ENCODE results near the gene FGF2.
A peak's percentile ranks its signal among the peaks of the same experiment; 100 is the strongest.

The FGF2 gene

GRCh38 chr4:122890147-122890795 lies 63.6 kb downstream of the FGF2 start:
- DNase-seq (ENCODE audit: low spot score): no peak

DNA sequence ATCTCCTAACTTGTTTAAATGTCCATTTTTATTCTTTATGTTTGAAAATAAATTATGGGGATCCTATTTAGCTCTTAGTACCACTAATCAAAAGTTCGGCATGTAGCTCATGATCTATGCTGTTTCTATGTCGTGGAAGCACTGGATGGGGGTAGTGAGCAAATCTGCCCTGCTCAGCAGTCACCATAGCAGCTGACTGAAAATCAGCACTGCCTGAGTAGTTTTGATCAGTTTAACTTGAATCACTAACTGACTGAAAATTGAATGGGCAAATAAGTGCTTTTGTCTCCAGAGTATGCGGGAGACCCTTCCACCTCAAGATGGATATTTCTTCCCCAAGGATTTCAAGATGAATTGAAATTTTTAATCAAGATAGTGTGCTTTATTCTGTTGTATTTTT lies 68.2 kb downstream of the FGF2 start:
- DNase-seq (ENCODE audit: low spot score): no peak

DNA sequence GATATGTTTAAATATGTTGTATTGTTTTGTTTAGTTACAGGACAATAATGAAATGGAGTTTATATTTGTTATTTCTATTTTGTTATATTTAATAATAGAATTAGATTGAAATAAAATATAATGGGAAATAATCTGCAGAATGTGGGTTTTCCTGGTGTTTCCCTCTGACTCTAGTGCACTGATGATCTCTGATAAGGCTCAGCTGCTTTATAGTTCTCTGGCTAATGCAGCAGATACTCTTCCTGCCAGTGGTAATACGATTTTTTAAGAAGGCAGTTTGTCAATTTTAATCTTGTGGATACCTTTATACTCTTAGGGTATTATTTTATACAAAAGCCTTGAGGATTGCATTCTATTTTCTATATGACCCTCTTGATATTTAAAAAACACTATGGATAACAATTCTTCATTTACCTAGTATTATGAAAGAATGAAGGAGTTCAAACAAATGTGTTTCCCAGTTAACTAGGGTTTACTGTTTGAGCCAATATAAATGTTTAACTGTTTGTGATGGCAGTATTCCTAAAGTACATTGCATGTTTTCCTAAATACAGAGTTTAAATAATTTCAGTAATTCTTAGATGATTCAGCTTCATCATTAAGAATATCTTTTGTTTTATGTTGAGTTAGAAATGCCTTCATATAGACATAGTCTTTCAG lies 68.8 kb downstream of the FGF2 start:
- no peak for DNase-seq (ENCODE audit: low spot score)

DNA sequence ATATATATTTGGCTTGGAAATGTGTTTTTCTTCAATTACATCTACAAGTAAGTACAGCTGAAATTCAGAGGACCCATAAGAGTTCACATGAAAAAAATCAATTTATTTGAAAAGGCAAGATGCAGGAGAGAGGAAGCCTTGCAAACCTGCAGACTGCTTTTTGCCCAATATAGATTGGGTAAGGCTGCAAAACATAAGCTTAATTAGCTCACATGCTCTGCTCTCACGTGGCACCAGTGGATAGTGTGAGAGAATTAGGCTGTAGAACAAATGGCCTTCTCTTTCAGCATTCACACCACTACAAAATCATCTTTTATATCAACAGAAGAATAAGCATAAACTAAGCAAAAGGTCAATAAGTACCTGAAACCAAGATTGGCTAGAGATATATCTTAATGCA lies 69.6 kb downstream of the FGF2 start:
- DNase-seq (ENCODE audit: low spot score): no peak

GRCh38 chr4:122898370-122899150 lies 71.9 kb downstream of the FGF2 start:
- DNase-seq (ENCODE audit: low spot score): peak; percentile 46

DNA sequence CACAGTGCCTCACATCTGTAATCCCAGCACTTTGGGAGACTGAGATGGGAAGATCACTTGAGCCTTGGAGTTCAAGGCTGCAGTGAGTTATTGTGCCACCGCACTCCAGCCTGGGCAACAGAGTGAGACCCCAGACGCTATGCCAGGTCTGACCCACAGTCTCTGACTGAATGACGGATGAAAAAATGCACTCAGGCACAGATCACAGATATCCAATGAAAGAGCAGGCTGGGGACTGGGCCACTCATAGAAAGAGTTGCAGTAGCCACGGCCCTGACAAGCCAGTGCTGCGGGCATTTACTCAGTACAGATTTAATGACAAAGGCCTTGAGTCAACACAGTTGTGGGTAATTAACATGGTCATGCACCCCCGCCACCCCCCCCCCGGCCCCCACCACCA lies 73.1 kb downstream of the FGF2 start:
- DNase-seq (ENCODE audit: low spot score): no peak

DNA sequence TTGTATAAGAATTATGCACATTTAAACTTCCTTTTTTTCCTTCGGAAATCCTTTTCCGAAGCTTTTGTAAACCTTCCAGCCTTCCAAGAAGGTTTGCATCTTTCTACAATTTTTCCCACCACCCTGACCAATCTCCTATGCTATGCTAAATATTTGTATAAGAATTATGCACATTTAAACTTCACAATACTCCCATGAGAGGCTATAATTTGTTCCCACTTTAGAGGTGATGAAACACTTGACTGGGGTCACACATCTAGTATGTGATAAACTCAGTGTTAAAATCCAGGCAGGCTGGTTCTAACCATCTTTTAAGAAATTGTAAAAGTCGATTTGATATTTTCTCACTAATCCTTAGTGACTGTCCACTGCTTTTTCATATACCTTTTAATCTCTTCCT lies 73.7 kb downstream of the FGF2 start:
- DNase-seq (ENCODE audit: low spot score): no peak

DNA sequence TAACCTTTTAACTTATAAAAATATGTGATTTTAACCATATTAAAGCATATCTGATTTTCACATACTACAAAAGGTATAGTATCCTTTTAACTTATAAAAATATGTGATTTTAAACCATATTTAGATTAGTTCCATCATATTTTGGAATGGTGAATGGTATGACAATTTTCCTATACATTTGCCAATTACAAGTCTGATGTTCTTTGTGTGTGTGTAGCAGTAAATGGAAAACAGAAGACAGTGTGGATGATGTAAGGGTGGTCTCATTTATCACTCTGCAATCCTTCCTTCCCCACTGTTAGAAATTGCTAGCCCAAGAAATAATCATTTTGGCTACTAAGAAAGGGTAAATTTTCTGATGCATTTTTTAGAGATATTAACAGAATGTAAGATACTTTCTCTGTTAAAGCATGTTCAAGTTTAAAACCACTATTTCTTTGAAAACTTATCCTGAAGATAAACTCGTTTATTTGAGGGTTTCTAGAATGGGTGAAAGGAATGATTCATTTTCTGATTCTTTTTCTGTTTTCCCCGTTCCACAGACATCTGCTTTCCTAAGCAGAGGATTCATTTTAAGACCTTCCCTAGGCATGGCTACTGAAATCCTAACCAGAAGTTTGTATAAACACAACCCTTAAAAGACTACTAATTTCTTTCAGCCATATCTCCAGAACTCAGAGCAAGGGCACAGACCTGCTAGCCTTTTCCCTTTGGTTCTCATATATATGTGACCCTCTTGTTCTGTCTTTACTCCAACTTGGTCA lies 74.8 kb downstream of the FGF2 start:
- no peak for DNase-seq (ENCODE audit: low spot score)

- no peak for DNase-seq (ENCODE audit: low spot score)
Observed at GRCh38 chr4:122903766-122904288, 77.2 kb downstream of the FGF2 start.

DNA sequence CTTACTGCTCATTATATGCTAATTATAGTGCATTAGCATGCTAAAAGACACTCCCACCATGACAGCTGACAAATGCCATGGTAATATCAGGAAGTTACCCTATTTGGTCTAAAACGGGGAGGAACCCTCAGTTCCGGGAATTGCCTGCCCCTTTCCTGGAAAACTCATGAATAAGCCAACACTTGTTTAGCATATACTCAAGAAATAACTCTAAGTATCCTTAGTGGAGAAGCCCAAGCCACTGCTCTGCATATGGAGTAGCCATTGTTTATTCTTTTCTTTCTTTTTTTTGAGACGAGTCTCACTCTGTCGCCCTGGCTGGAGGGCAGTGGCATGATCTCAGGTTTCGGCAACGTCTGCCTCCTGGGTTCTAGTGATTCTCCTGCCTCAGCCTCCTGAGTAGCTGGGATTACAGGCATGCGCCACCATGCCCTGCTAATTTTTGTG lies 80.3 kb downstream of the FGF2 start:
- DNase-seq (ENCODE audit: low spot score): no peak

GRCh38 chr4:122908223-122908622 lies 81.6 kb downstream of the FGF2 start:
- DNase-seq (ENCODE audit: low spot score): no peak

- no peak for DNase-seq (ENCODE audit: low spot score)
Observed at GRCh38 chr4:122909683-122910082, 83.1 kb downstream of the FGF2 start.

- DNase-seq (ENCODE audit: low spot score): no peak
Observed at GRCh38 chr4:122911588-122911987, 85.0 kb downstream of the FGF2 start.

DNA sequence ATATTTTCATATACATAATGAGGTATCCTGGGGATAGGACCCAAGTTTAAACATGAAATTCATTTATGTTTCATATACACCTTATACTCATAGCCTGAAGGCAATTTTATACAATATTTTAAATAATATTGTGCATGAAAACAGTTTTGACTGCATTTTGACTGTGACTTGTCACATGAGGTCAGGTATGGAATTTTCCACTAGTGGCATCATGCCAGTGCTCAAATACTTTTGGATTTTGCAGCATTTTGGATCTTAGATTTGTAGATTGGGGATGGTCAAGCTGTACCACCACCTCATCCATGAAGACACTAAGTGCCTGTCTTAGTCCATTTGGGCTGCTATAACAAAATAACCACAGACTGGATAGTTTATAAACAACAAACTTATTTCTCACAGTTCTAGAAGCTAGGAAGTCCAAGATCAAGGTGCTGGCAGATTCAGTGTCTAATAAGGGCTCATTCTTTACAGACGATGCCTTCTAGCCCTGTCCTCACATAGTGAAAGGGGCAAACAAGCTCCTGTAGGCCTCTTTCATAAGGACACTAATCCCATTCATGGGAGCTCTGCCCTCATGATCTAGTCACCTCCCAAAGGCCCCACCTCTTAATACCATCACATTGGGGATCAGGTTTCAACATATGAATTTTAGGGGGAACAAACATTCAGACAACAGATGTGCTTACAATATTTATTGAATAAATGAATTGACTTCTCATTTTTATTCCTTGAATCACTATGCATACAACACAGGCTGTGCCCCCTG lies 86.4 kb downstream of the FGF2 start:
- DNase-seq (ENCODE audit: low spot score): no peak

DNA sequence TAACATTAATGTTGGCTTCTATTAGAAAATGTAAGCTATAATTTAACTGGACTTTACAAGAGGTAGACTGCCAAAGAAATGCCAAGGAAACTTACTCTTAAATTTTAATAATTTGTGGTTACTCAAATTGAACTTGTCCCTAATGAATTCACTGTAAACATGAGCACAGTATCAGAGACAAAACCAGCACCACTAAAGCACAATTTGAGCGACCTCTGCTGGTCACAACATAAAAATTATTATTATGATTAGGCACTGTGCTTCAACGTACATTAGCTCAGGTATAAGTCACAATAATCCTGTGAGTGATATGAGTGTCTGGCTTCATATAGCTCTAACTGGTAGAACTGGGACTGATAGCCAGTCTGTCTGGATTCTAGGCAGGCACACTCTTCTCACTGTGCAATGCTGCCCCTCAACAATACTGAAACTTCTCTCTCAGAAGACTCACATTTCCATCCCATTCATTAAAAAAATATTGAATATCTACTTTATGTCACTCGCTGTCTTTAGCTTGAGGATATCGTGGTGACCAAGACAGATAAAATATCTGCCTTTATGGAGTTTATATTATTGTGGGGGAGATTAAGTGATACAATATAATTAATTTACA lies 87.8 kb downstream of the FGF2 start:
- peak; percentile 31 for DNase-seq (ENCODE audit: low spot score)

DNA sequence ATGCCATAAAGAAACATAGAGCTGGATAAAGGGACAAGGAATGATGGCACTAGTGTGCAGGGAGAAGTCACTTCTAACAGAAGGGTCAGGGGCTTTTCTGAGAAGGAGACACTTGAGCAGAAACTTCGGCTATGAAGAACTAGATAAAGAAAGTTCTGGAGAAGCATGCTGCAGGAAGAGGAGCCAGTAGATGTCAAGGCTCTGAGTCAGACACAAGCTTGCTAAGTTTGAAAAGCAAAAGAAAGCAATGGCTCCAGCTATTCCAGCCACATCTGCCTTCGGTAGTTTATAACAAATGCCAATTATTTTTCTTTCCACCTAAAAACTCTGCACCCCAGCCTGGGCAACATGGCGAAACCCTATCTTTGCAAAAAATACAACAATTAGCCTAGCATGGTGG lies 88.3 kb downstream of the FGF2 start:
- no peak for DNase-seq (ENCODE audit: low spot score)

DNA sequence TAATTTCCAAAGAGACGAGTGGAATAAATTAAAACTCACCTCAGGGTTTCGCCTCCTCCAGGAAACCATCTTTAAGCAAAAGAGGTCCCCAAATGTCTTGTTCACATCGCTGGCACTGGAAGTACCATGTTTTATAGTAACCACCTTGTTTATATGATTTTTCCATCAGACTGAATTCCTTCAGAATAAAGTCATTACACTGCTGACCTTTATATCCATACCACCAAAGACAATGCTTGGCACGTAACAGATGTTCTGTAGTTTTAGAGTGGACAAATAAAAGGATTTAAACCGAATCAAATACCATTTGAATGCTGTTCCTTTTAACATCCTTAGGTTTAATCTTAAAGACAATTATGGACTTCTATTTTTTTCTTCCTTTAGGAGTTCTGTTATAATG lies 91.1 kb downstream of the FGF2 start:
- no peak for DNase-seq (ENCODE audit: low spot score)

DNA sequence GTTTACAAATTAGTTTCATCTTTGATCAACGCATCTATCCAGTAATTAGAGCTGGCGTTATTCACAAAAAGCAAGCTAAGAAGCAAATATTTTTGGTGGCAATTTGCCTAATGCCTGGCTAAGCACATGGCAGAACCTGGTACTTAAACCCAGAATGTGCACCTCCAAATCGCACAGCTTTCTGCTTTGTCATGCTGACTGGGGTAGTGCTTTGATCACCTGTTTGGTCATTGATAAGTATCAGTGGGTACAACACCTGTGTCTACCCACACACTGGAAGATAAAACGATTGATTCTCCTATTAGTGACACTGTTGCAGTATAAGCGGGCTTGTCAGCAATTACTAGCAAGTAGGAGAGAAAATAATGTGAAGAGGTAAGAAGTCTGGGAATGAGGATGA lies 93.8 kb downstream of the FGF2 start:
- DNase-seq (ENCODE audit: low spot score): no peak

GRCh38 chr4:122921300-122921699 lies 94.7 kb downstream of the FGF2 start:
- DNase-seq (ENCODE audit: low spot score): no peak

DNA sequence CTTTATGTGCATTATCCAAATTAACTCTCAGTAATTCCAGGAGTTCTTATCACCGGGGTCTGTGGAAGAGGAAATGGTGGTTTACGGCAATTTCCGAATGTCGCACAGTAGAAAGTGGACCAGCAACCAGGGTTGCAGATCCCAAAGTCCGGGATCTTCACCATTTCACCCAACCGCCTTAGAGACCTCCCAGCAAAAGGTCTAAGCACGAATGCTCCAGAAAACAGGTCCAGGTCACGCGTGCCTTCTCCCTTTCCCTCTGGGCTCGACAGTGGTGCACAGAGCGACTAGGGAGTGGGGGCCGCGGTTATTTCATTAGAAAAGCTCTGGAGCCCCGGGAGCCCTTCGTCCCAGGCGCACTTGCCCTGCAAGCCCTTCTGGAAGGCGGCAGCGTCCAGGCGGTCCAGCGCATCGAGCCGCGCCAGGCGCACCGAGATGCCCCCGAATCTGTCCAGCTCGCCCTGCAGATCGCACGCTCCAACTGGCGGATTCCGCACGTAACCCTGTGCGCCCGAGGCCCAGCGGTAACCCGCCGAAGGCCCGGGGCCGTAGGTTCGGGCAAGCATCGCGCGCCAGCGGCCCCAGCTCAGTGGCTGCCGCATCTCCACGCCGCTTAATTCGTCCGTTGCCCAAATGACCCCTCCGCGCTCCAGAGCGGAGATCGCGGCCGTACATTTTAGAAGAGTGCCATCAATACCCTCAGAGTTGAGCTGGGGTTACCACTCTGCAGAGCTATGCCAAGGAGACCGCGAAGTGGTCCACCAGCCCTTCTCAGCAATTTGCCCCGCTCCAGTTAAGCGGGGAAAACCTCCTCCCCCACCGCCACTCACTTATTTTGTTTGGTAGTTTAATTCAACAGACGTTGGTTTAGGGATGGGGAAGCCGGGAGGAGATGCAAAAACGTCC lies 95.6 kb downstream of the FGF2 start, which contains the start of gene NUDT6:
Gene NUDT6, minus strand, starts transcription at position 627 of the 906 bp plus-strand sequence. Its CDS starts 25 bp downstream, at position 602.
- DNase-seq (ENCODE audit: low spot score): peak; percentile 87
